OCI-M2 (cell line): ENCODE measurements around the gene FNDC3A.

Experiments used
- DNase-seq: peaks from one replicate; lab custom pipeline; 2025; ENCODE audit not compliant: unreplicated experiment; lab: John Stamatoyannopoulos, UW

FNDC3A gene, protein sequence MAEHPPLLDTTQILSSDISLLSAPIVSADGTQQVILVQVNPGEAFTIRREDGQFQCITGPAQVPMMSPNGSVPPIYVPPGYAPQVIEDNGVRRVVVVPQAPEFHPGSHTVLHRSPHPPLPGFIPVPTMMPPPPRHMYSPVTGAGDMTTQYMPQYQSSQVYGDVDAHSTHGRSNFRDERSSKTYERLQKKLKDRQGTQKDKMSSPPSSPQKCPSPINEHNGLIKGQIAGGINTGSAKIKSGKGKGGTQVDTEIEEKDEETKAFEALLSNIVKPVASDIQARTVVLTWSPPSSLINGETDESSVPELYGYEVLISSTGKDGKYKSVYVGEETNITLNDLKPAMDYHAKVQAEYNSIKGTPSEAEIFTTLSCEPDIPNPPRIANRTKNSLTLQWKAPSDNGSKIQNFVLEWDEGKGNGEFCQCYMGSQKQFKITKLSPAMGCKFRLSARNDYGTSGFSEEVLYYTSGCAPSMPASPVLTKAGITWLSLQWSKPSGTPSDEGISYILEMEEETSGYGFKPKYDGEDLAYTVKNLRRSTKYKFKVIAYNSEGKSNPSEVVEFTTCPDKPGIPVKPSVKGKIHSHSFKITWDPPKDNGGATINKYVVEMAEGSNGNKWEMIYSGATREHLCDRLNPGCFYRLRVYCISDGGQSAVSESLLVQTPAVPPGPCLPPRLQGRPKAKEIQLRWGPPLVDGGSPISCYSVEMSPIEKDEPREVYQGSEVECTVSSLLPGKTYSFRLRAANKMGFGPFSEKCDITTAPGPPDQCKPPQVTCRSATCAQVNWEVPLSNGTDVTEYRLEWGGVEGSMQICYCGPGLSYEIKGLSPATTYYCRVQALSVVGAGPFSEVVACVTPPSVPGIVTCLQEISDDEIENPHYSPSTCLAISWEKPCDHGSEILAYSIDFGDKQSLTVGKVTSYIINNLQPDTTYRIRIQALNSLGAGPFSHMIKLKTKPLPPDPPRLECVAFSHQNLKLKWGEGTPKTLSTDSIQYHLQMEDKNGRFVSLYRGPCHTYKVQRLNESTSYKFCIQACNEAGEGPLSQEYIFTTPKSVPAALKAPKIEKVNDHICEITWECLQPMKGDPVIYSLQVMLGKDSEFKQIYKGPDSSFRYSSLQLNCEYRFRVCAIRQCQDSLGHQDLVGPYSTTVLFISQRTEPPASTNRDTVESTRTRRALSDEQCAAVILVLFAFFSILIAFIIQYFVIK

DNA sequence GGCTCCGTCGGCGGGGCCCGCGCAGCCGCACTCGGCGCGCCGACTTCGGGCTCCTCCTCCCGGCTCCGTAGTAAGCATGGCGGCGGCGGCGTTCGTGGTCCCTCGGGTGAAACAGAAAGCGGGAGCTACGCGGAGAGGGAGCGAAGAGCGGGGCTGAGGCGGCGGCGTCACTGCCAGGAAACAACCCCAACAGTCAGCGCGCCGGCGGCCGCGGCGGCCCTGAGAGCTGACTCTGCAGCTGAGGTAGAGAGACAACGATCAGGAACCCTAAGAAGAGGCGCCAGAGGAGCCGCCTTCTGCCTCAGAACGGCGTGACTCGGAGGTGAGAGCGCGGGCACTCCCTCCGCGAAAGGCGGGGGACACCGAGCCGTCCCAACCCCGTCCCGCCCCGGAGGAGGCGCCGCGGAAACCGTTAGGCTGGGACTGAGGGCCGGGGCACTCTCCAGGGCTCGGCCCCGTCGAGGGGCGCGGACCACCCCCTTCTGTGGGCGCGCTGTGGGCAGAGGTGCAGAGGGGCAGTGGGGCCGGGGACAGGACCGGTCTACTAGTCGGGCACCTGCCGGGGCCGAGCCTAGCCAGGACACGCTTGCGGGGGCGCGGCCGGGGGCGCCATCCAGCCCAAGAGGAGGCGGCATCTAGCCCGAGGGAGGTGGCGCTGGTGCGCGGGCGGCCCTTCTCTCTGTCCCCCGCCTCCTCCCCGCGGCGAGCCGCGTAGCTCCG lies at the start of gene FNDC3A:
Gene FNDC3A (plus strand): TSS at position 57 of the 720 bp plus-strand sequence. CDS start 30,279 bp downstream, outside the sequence.
- no peak for DNase-seq

DNA sequence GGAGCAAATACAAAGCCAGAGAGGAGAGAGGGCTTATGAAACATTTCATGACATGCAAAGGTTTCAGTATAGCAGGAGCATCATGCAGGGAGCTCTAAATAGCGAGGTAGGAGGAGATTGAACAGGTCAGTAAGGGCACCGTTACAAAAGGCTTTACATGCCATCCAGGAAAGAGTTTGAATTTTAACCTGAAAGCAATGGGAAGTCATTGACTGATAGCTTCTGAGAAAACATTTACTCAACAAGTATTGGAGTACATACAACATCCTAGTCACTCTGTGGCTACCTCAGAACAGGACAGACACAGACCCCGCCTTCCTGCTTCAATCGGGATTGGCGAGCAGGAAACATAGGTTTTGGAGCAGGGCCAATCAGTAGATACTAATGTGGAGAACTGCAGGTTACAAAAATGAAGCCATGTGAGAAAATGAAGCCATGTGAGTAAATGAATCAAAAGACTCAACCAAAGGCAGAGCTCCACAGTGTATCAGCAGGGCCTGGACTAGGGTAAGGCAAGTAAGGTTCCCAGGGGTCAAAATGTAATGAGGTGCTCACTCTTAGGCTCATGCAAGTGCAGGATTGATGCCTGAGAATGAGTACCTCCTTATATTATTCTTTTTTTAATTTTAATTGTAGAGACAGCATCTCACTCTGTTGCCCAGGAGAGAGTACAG lies 46.8 kb upstream of the FNDC3A start:
- no peak for DNase-seq

DNA sequence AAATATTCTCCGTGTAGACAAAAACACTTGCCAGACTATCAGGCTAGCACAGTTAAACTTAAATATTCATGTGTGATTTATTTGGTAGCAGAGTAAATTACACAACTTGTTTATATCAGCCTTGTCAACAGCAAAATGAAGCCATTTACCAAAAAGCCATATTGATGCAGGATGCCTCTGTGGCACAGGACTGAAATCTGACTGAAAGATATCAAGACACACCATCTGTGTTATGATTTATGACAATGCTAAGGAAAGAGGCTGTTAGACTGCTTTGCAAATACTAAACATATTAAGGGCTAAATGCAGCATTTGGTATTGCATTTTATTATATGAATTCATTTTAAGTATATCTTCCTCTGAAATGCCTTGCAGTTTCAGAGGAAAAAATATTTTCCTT lies 44.8 kb upstream of the FNDC3A start:
- DNase-seq, result no peak

DNA sequence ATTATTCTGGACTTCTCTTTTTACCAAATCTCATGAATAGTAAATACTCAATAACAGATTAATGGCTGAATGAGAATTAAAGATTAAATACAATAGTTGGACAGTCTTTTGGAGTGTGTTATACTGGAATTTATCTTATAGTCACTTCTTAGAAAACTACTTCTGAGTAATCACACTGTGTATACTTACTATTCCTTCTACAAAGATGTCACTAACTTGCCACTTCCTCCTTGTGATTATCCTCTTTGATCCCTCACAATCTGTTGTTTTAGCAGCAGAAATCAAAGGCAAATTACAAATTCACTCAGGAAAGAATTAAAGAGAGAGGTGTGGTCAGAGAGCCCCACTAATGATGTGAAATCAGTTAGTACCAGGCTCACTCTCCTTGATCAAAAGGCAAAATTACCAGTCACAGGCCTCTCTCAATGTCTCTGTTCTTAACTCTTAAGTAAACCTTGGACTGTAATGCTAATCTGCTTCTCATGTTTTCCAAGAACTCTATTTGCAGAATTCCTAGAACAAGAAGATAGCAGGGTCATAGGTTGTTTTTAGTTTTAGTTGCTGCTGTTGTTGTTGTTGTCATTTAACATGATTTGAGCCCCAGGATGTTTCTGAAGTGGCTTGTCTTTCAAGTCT lies 37.3 kb upstream of the FNDC3A start:
- DNase-seq, result no peak

DNA sequence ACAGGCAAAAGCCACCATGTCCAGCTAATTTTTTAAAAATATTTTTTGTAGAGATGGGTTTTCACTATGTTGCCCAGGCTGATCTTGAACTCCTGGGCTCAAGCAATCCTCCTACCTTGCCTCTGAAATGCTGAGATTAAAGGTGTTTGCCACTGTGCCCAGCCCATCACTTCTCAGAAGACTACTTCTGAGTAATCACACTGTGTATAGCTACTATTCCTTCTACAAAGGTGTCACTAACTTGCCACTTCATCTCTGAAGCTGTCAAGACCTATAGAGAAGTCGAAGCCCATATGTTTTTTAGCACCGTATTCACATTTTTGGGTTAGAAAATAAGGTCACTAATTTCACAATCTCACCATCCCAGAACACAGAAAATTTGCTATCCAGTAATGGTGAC lies 36.0 kb upstream of the FNDC3A start:
- no peak for DNase-seq

DNA sequence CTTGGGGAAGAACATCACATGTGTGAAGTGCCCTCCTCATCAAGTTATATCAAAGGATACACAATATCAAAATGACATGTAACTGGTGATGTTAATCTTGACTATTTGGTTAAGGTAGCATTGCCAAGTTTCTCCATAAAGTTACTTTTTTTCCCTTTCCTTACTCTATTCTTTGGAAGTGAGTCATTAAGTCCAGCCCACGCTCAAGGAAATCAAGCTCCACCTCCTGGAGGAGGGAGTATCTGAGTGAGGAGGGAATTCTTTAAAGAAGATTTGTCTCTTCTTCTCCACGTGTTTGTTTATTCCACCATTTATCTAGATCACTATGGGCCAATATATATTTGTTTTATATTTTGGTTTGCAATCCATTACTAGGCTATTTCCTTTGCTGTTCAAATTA lies 33.6 kb upstream of the FNDC3A start:
- no peak for DNase-seq

DNA sequence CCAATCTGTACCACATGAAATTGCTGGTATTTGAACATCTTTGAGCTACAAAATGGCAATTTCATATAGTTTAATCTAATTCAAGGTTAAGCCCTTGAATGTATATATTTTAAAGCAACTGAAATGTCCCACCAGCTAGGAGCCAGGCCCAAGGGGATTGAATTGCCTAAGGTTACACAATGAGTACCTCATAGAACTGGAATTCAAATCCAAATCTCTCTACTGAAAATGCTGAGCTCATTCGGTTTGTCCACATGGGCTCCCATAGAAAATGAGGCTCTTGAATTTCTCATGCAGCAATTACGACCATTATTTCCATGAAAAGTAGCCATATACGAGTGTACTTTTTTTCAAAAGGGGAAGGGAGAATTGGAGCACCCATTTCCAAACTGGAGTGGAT lies 31.5 kb upstream of the FNDC3A start:
- DNase-seq, result no peak

DNA sequence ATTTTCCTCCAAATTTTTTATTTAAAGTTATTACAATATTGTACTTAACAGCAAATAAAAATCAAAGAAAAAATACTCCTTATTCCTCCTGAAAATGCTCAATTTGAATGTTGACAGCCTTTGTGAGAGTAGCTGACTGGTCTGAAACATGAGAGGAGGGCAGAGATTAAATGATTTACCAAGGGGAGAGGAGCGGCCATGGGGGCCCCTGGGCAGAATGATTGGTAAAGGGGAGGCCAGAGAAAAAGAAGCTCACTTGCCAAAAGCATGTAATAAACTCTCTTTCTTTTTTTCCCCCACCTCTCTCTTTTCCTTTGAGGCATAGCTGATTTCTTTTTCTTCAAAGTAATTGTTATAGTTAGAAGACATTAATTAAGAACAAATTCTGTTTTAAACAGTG lies 30.1 kb upstream of the FNDC3A start:
- no peak for DNase-seq

DNA sequence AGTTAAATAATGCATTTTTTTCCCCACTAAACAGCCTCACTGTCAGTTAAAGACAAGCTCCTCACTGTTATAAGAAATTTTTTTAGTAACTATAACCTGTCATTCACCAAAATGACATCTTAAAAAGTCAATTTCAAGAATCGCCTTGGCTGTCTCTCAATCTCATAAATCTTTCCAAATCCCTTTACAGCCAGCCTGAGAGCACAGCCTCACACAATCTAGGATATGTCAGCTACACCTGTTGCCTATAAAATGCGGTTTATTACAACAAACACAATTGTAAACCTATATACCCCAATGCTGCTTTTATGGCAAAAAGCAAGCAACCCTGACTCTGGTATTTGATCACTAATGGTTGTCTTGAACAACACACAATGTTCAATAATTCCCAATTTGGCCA lies 29.5 kb upstream of the FNDC3A start:
- DNase-seq, result no peak

DNA sequence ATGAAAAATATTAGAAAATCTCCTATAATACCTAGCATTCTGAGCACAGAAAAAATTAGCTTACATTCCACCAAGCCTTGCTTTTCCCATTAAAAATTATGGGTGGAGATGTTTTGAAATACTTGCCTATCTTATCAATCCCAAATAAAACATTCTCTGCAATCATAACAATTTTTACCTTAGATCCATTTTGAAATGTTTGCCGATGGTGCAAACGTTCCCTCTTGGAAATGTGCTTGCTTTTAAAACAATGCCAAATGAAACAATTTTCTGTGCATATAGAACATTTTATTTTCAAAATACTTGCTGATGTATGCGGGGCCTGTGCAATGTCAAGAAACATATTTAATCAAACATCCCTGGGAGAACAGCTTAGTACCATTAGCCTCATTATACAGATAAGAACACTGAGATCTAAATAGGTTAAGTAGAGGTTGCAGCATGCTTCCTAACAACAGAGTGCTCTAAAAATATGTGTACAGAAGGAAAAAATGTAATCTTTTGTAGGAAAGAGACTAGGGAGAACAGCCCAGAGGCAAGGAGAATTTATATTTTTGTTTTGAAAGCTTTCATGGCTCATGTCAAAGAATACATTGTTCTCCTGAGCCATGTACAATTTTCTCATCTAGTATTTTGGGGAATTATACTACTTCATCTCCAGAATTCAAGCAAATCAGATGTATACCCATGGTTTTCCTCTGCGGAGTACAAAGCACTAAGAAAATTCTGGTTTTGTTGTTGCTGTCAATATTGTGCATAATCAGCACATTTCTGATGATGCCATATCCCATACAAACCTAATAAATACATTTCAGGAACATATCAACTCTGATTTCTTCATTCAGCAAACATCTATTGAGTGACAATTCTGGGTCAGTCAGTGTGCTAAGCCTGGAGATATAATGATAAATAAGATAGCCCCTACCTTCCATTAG lies 25.9 kb upstream of the FNDC3A start:
- no peak for DNase-seq

DNA sequence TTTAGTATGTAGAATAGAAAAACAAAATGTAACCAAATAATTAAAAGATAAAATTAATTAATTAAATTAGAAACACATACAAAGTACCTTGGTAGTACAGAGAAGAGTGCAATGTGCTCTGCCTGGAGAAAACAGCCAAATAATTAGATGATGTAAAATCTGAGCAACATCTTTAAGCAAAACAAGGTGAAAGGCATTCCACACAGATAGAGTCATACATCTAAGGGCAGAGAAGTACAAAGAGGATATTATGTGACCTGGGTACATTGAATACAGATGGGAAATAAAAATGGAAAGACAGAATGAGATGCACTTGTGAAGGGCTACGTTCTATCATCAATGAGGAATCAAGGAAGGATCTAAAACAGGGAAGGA lies 25.2 kb upstream of the FNDC3A start:
- no peak for DNase-seq

DNA sequence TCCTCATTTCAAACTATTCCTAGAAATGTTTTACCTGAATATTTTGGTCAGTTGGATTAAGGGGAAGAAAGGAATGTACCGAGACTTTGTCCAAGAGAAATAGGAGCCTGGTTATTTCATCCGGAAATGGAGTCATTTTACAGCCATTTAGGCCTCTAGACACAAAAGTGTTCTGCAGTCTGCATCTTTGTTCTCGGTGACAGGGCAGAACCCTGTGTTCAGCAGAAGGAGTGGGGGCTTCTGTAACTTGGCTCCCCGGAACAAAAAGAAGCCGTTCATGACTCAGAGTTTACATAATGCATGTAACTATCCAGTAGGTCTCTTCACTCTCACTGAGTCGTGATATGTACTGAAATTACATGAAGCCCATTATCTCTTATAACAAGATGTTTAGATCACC lies 21.6 kb upstream of the FNDC3A start:
- DNase-seq, result no peak

DNA sequence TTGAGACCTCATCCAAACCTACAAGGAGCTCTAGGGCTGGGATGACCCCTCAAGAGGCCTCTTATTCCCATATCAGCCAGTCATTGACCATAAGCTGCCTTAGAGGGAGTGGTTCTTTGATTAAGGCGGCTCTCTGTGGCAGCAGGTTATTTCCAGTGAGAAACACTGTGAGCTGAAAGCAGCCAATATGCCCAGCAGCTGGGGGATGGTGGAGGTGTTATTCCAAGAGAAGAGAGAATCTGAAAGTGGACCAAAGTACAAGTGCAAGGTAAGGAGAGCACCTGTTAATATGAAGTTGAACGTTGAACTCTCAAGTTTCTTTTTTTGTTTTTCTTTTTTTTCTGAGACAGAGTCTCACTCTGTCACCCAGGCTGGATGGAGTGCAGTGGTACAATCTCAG lies 20.2 kb upstream of the FNDC3A start:
- no peak for DNase-seq

DNA sequence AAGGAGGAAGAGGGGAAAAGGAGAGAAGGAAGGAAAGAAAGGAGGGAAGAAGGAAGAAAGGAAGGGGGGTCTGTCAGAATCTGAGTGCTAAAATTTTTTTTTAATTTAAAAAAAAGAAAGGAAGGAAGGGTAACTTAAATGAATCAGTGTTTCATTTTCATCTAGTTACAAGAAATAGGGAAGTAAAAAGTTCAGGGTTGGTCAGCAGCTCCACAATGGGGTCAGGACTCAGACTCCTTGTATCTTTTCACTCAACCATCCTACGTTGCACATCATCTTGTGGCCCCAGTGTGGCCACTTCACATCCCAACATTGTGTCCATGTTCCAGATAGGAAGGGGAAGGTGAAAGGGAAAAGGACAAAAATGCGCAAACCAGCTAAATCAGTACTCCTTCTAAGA lies 14.3 kb upstream of the FNDC3A start:
- no peak for DNase-seq

DNA sequence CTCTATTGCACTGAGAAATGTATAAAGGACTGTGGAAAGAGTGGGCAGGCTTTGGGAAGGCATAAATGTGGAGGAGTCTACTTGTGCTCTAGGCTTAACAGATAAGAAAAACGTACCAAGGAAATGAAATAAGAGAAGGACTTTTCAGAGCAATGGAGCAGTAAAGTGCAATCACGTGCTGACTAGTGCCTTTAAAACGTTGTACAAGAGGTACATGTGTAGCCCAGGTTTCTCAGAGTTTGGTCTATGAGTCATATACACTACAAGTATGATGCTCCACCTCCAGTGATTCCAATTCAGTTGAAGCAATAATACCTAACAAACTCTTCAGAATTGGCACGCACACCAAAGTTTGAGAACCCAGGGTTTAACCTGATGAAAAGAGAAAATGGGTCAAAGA lies 13.4 kb upstream of the FNDC3A start:
- no peak for DNase-seq

DNA sequence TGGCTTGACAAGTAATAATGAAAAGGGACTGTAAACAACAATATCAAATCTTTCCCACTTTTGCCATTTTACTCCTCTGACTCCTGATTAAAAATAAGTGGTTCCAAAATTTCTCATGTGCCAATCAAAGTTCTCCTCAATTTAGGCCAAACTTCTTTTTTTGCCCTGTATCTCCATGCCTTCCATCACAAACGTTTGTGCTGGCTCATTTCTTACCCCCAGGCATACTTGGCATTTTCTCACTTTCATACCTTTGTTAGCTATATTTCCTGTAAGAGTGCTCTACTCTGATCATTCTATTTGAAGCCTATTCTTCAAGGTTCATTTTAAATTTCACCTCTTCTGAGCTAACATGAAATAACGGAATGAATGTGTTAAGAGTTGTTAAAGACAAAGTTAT lies 10.0 kb upstream of the FNDC3A start:
- no peak for DNase-seq

DNA sequence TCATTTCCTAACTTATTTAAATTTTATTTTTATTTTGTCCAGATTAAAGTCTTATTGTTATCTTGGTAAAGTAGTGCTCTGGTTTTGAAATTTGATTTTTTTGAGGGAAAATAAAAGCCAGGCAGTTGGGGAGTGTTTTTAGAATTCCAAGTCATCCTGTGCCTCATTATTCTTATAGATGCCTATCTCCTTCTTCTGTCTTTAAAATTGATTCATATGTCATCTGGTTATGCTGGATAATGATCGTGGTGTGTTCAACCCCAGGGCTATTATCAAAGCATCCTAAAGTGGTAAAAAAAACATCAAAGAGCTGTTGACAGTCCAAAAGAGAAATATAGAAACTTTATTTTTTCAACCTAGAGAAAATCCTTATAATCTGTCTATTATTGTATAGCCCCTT lies 6.0 kb upstream of the FNDC3A start:
- DNase-seq, result no peak

DNA sequence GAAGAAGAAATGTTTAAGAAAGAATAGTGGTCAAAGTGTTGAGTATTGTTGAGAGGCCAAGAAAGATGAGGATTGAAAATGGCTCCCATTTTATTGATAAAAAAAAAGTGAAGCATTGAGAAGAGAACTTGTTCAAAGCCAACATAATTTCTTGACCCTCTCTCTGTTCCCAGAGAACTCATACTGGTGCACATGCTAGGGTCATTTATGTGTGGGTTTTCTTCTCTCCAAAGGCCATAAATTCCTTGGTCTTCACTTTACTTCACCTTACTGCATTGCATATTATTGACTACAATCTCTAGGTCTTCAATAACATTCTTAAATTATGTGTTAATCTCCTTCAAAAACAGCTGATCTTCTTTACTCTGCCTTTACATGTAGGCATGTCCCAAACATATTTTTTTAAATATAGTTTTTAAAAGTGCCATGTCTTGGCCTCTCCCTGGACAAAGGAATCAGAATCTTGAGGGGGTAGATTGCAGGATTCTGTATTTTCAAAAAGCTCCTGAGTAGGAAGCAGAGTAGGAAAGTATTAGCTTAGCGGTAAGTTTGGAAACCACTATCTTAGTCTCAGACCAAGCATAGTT lies 1.8 kb upstream of the FNDC3A start:
- DNase-seq, result no peak
